ENCODE results near the gene HHIP. TPM values are rescaled to one million over a fixed set of nuclear protein-coding genes. Genes with fewer than 3 reads are reported as not detected.
"Not testable (repeated sequence)": the region's sequence is repeated elsewhere in the genome, so short reads cannot be mapped to it uniquely, and the experiment has no call there.

Gene HHIP
- total and polyA plus RNA-seq, 2 donors, result 9.1 to 38.5 TPM

DNA sequence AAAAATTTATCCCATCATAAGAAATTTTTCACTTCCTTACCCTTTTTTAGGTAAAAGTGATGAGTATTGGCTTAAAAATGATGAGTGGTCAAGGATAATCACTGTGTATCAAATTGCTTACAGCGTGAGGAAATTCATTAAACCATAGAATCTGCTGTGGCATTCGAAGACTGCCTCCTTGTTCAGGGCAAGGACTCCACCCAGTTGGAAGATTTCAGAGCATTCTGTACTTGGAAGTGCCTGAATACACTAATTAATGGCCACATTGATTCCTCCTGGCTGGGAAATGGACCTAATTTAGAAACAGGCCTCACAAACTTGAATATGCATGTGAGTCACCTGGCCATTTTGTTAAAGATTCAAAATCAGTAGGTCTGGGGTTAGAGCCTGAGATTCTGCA is 83.2 kb downstream of the HHIP start:
- 93% methylated on average over 2 of the region's 2 CpGs for WGBS
- Histone ChIP-seq H3K4me1 (ENCODE audit: insufficient read depth) (no peaks in the 10 kb centered on the region), H3K4me3 (ENCODE audit: low read depth, low read length) (no peak overlapping the region), H3K27ac (ENCODE audit: low read depth) (no peak overlapping the region), H3K36me3 (ENCODE audit: insufficient read depth) (no peaks in the 10 kb centered on the region)
- no peak for DNase-seq (ENCODE audit: extremely low spot score)

GRCh38 chr4:144732584-144733428 is 86.8 kb downstream of the HHIP start:
- Histone ChIP-seq H3K27ac (ENCODE audit: low read depth) (no peak overlapping the region), H3K4me1 (ENCODE audit: insufficient read depth) (no peaks in the 10 kb centered on the region), H3K36me3 (ENCODE audit: insufficient read depth) (no peaks in the 10 kb centered on the region), H3K4me3 (ENCODE audit: low read depth, low read length) (no peak overlapping the region)
- no peak for DNase-seq (ENCODE audit: extremely low spot score)
- 92% methylated on average over 4 of the region's 4 CpGs for WGBS

DNA sequence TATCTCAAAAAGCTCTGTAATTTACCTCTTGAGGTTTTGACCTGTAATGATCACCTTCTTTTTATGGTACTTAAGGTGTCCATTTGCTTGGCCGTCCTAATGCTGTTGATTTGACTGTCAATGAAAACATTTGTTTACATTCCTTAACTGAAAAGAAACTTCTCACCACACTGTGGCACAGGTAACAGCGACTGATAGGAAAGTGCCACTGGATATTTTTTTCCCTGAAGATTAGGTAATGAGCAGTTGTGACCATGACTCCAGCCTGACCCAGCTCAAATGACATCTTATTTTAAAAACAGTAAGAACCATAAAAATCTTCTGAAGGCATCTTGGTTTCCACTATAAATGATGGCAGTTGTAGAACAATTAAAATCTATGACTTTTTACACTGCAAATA is 87.6 kb downstream of the HHIP start:
- no peaks in the 10 kb centered on the region for H3K4me1 ChIP-seq (ENCODE audit: insufficient read depth)
- no peak overlapping the region for H3K27ac ChIP-seq (ENCODE audit: low read depth)
- DNase-seq (ENCODE audit: extremely low spot score), result no peak
- H3K36me3 ChIP-seq (ENCODE audit: insufficient read depth), result no peaks in the 10 kb centered on the region
- 79% methylated on average over 2 of the region's 2 CpGs for WGBS
- no peak overlapping the region for H3K4me3 ChIP-seq (ENCODE audit: low read depth, low read length)

DNA sequence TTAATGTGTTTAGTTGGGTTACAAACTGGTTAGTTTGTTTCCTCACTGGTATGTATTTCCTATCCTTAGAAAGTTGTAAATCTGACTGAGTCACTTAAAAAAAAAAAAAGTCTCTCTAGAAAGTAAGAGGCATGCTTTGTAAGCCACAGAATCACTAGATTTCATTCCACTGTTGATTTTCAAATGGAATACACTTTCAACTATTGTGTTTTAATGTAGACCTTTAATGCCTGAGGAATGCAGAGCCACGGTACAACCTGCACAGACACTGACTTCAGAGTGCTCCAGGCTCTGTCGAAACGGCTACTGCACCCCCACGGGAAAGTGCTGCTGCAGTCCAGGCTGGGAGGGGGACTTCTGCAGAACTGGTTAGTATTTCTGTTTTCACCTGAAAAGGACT is 88.6 kb downstream of the HHIP start:
- no peaks in the 10 kb centered on the region for H3K4me1 ChIP-seq (ENCODE audit: insufficient read depth)
- H3K36me3 ChIP-seq (ENCODE audit: insufficient read depth), result no peaks in the 10 kb centered on the region
- DNase-seq (ENCODE audit: extremely low spot score), result no peak
- no peak overlapping the region for H3K27ac ChIP-seq (ENCODE audit: low read depth)
- WGBS, result 33% methylated on average over 4 of the region's 4 CpGs
- no peak overlapping the region for H3K4me3 ChIP-seq (ENCODE audit: low read depth, low read length)

GRCh38 chr4:144738649-144739048 is 92.7 kb downstream of the HHIP start:
- no peaks in the 10 kb centered on the region for H3K36me3 ChIP-seq (ENCODE audit: insufficient read depth)
- no peak for DNase-seq (ENCODE audit: extremely low spot score)
- H3K27ac ChIP-seq (ENCODE audit: low read depth), result no peak overlapping the region
- H3K4me3 ChIP-seq (ENCODE audit: low read depth, low read length), result no peak overlapping the region
- WGBS, result 78% methylated on average over 3 of the region's 3 CpGs
- no peaks in the 10 kb centered on the region for H3K4me1 ChIP-seq (ENCODE audit: insufficient read depth)

GRCh38 chr4:144739511-144740033 is 93.6 kb downstream of the HHIP start:
- Histone ChIP-seq H3K27ac (ENCODE audit: low read depth) (no peak overlapping the region), H3K36me3 (ENCODE audit: insufficient read depth) (no peaks in the 10 kb centered on the region), H3K4me3 (ENCODE audit: low read depth, low read length) (no peak overlapping the region), H3K4me1 (ENCODE audit: insufficient read depth) (no peaks in the 10 kb centered on the region)
- DNase-seq (ENCODE audit: extremely low spot score), result no peak

DNA sequence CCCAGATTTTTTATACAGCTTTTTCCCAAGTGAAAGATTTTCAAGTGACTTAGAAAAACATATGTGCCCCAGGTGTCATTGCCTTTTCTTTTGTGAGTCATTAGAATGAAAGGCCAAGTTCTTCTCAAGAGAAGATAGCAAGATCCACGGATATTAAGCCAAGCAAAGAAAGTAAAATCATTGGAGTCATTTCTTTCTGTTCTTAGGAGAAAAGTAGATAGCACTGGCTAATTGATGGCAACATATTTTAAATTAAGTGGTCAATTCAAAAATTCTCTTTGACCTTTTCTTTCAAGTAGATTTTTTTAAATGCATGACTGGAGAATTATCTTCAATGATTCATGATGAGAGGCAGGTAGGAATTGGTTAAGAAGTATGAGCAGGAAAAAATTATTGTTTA is 94.4 kb downstream of the HHIP start:
- H3K4me3 ChIP-seq (ENCODE audit: low read depth, low read length), result no peak overlapping the region
- 58% methylated on average over 1 of the region's 1 CpG for WGBS
- H3K27ac ChIP-seq (ENCODE audit: low read depth), result no peak overlapping the region
- no peaks in the 10 kb centered on the region for H3K36me3 ChIP-seq (ENCODE audit: insufficient read depth)
- H3K4me1 ChIP-seq (ENCODE audit: insufficient read depth), result no peaks in the 10 kb centered on the region
- no peak for DNase-seq (ENCODE audit: extremely low spot score)

GRCh38 chr4:144748814-144749555 is 103.0 kb downstream of the HHIP start:
- no peaks in the 10 kb centered on the region for H3K4me1 ChIP-seq (ENCODE audit: insufficient read depth)
- H3K27ac ChIP-seq (ENCODE audit: low read depth), result no peak overlapping the region
- no peaks in the 10 kb centered on the region for H3K36me3 ChIP-seq (ENCODE audit: insufficient read depth)
- DNase-seq (ENCODE audit: extremely low spot score), result no peak
- WGBS, result 59% methylated on average over 4 of the region's 4 CpGs
- H3K4me3 ChIP-seq (ENCODE audit: low read depth, low read length), result no peak overlapping the region

DNA sequence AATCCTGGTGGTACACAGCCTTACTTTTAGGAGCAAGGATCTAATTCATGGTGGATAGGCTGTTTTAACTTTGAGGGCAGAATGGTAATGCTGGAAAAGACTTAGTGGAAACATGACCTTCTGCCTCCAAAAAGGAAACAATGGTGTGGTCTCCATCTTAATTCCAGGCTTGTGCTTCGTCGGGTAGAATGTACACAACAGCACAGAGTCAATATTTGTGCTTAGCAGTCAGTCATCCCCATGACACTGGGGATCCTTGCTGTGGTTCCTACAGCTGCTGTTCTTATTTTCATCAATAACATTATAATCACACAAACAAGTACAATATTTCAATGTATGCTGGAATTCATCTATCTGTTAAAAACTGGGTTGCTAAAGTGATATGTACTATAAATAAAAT is 104.4 kb downstream of the HHIP start:
- H3K4me3 ChIP-seq (ENCODE audit: low read depth, low read length), result no peak overlapping the region
- H3K36me3 ChIP-seq (ENCODE audit: insufficient read depth), result no peaks in the 10 kb centered on the region
- no peak for DNase-seq (ENCODE audit: extremely low spot score)
- H3K4me1 ChIP-seq (ENCODE audit: insufficient read depth), result no peaks in the 10 kb centered on the region
- H3K27ac ChIP-seq (ENCODE audit: low read depth), result no peak overlapping the region
- 76% methylated on average over 2 of the region's 2 CpGs for WGBS

DNA sequence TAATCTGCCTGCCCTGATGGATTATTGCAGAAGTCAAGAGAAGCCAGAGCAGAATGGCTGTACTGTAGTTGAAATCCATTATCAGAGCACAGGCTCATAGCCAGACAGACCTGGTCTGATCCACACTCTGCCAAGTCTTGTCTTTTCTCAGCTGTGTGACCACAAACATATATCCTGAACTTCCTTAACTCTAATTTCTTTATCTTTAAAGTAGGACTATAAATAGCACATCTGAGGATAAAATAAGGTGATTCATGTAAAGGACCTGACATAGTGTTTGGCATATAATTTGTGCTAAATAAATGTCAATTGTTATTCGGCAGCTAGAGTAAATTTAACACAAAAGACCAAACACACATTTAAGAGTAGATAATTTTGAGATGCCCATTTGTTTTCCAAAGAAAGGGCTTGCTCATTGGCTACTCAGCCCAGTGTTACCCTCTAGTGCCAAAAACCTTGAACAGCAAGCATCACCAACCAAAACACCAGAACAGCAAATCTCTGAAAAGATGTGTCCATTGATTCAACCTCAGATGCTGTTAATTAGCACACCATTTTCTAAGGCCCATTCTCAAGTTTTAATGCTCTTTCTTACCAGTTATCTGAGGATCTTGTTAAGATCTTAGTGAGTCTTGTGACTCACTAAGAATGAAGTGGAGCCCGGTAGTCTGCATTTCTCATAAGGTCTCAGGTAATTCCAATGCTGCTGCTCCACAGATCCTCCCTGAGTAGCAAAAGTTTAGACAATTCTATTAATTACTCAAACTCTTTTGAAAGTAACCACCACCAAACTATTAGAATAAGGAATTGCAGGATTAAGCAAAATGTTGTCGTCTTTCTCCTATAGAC is 108.8 kb downstream of the HHIP start:
- Histone ChIP-seq H3K4me3 (ENCODE audit: low read depth, low read length) (no peak overlapping the region), H3K27ac (ENCODE audit: low read depth) (no peak overlapping the region), H3K4me1 (ENCODE audit: insufficient read depth) (no peaks in the 10 kb centered on the region), H3K36me3 (ENCODE audit: insufficient read depth) (no peaks in the 10 kb centered on the region)
- WGBS, result 77% methylated on average over 3 of the region's 3 CpGs
- DNase-seq (ENCODE audit: extremely low spot score), result no peak

DNA sequence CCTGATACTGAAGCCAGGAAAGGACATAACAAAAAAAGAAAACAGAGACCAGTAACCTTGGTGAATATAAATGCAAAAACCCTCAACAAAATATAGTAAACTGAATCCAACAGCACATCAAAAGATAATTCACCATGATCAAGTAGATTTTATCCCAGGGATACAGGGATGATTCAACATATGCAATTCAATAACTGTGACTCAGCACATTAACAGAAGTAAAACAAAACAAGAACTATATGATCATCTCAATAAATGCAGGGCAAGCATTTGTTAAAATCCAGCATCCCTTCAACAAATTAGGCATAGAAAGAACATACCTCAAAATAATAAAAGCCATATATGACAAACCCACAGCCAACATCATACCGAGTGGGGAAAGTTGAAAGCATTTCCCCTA is 112.0 kb downstream of the HHIP start:
- H3K36me3 ChIP-seq (ENCODE audit: insufficient read depth), result no peaks in the 10 kb centered on the region
- no peak for DNase-seq (ENCODE audit: extremely low spot score)
- H3K4me3 ChIP-seq (ENCODE audit: low read depth, low read length), result no peak overlapping the region
- H3K27ac ChIP-seq (ENCODE audit: low read depth), result no peak overlapping the region
- WGBS, result 97% methylated on average over 1 of the region's 1 CpG
- no peaks in the 10 kb centered on the region for H3K4me1 ChIP-seq (ENCODE audit: insufficient read depth)

GRCh38 chr4:144768809-144769208 is 122.9 kb downstream of the HHIP start:
- H3K4me1 ChIP-seq (ENCODE audit: insufficient read depth); DNase-seq (ENCODE audit: extremely low spot score); H3K27ac ChIP-seq (ENCODE audit: low read depth); H3K4me3 ChIP-seq (ENCODE audit: low read depth, low read length); H3K36me3 ChIP-seq (ENCODE audit: insufficient read depth): not testable (repeated sequence)
- 64% methylated on average over 8 of the region's 8 CpGs for WGBS

DNA sequence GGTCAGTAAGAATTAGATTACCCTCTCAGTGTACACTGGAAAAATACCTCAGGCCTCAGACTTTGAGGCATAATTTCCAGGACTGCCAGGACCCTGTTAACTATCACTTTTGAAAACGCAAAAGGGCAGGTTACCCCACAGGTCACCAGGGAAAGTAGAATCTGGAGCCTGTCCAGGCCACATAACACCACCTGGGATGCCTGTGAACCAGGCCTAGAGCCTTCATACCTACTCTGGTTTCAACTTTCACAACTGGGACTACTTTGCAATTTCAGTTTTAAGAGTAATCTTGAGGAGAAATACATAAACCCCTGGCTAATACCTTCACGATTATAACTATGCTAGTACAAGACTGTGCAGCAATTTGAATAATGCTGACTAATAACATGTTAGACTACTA is 132.4 kb downstream of the HHIP start:
- Histone ChIP-seq H3K36me3 (ENCODE audit: insufficient read depth) (no peaks in the 10 kb centered on the region), H3K4me1 (ENCODE audit: insufficient read depth) (no peaks in the 10 kb centered on the region), H3K4me3 (ENCODE audit: low read depth, low read length) (no peak overlapping the region), H3K27ac (ENCODE audit: low read depth) (no peak overlapping the region)
- no peak for DNase-seq (ENCODE audit: extremely low spot score)
- WGBS, result 85% methylated on average over 2 of the region's 2 CpGs

All from urinary bladder (tissue), 4 donors.